ENCODE results near the gene UBR3.

Gene UBR3

DNA sequence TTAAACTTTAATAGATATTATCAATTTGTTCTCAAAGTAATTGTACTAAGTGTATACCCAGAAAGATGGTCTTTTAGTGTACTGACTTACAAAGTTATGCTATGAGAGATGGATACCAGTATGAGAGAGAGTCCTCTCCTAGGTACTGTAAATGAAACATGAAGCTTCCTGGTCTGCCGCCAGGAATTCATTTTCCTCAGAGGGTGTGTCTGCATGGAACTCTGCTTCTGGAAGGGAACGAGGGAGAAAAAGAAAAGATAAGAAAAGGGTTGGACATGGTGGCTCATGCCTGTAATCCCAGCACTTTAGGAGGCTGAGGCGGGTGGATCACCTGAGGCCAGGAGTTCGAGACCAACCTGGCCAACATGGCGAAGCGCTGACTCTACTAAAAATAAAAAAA, 30.8 kb upstream of the UBR3 start:
- TF ChIP-seq ZFX (IDR thresholded peaks at IDR 0.05) = no peak
- TF ChIP-seq, protein P1, sequence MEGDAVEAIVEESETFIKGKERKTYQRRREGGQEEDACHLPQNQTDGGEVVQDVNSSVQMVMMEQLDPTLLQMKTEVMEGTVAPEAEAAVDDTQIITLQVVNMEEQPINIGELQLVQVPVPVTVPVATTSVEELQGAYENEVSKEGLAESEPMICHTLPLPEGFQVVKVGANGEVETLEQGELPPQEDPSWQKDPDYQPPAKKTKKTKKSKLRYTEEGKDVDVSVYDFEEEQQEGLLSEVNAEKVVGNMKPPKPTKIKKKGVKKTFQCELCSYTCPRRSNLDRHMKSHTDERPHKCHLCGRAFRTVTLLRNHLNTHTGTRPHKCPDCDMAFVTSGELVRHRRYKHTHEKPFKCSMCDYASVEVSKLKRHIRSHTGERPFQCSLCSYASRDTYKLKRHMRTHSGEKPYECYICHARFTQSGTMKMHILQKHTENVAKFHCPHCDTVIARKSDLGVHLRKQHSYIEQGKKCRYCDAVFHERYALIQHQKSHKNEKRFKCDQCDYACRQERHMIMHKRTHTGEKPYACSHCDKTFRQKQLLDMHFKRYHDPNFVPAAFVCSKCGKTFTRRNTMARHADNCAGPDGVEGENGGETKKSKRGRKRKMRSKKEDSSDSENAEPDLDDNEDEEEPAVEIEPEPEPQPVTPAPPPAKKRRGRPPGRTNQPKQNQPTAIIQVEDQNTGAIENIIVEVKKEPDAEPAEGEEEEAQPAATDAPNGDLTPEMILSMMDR (conservative IDR thresholded peaks at IDR 0.05) = no peak
- H3K27ac ChIP-seq = no peak overlapping the region

DNA sequence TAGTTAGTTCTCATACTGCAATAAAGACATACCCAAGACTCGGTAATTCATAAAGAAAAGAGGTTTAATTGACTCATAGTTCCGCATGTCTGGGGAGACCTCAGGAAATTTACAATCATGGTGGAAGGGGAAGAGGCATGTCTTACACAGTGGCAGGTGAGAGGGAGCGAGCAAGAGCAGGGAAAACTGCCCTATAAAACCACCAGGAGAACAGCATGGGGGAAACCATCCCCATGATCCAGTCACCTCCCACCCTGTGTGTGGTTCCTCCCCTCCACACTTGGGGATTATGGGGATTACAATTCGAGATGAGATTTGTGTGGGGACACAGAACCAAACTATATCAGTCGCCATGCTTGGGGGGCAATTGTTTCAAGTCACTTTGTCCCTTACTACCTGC, 29.7 kb upstream of the UBR3 start:
- TF ChIP-seq, protein P1 (conservative IDR thresholded peaks at IDR 0.05) = no peak
- no peak for TF ChIP-seq ZFX (IDR thresholded peaks at IDR 0.05)
- H3K27ac ChIP-seq = no peak overlapping the region

DNA sequence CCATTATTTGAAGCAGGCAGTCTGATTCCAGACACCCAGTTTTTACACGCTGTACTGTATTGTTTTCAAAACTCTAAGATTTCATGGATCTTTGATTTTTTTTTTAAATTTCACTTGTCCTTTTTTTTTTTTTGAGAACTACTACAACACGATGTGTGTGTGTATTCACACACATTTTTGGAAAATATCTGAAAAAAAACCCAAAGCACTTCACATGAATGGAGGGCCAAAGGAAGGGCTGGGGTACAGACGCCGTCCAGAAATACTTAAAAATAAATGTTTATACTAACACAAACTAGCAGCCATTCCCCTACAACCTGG, 28.9 kb upstream of the UBR3 start:
- TF ChIP-seq, protein P1 (conservative IDR thresholded peaks at IDR 0.05) = no peak
- TF ChIP-seq ZFX (IDR thresholded peaks at IDR 0.05) = no peak
- peak overlapping the region; percentile 85 for H3K27ac ChIP-seq

DNA sequence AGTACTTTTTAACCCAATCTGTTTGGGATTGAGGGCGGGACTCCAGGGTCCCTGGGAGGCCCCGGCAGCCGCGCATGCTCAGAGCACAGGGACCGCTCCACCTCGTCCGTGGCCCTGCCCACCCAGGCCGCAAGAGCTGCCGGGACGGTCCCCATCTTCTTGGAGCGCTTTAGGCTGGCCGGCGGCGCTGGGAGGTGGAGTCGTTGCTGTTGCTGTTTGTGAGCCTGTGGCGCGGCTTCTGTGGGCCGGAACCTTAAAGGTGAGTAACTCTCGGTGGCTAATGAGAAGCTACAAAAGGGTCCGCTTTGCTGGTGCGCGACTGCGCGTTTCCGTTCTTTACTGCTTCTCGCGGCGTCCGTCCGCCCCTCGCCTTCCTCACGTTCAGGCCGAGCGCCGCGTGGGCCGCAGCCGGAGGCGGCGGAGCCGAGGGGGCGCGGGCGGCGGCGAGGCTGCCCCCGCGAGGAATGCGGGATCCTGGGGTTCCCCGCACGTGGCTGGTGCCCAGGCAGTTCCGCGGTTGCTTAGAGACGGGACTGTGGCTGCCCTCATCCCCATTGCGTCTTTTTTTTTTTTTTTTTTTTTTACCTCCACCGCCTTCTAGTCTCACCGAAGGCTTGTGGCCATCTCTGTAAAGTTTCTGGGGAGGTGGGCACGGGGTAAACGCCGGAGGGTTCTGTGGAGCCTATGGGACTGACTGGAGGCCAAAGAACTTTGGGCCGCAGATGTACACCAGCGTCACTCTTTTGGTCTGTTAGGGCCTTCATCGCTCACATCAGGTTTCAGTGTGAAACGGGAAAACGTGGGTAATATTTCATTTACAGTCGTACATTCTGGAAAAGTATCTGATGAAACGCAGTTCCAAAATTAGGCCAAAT, 28.3 kb upstream of the UBR3 start, which contains the start of gene SSB:
TSS of gene SSB (plus strand) at position 154 of the 875 bp plus-strand sequence. CDS start 2,090 bp downstream, outside the sequence.
- TF ChIP-seq, protein P1 (conservative IDR thresholded peaks at IDR 0.05) = no peak
- peak; percentile 86 for TF ChIP-seq ZFX (IDR thresholded peaks at IDR 0.05)
- peak within 1 kb of the TSS; percentile 85 for H3K27ac ChIP-seq

DNA sequence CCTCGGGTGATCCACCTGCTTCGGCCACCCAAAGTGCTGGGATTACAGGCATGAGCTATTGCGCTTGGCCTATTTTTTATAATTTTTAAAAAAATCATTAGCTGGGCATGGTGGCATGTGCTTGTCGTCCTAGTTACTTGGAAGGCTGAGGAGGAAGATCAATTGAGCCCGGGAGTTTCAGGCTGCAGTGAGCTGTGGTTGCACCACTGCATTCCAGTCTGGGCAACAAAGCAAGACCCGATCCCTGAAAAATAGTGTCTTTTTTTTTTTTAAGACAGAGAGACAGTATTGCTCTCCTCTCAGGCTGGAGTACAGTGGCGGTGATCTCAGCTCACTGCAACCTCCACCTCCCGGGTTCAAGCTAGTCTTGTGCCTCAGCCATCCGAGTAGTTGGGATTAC, 23.8 kb upstream of the UBR3 start:
- TF ChIP-seq, protein P1 (conservative IDR thresholded peaks at IDR 0.05) = no peak
- no peak for TF ChIP-seq ZFX (IDR thresholded peaks at IDR 0.05)
- no peak overlapping the region for H3K27ac ChIP-seq

DNA sequence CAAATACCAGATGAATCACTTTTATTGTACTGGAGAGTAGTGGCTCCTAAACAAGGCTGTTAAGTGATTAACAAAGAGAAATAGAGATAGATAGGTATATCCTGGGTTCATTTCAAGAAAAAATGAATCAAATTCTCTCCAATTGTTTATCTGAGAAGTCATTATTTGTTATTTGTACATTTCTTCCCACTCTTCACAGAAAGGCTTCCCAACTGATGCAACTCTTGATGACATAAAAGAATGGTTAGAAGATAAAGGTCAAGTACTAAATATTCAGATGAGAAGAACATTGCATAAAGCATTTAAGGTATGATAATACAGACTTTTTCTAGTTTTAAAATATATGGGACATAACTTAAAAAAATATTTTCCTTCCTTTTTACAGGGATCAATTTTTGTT, 20.7 kb upstream of the UBR3 start:
- H3K27ac ChIP-seq = no peak overlapping the region
- no peak for TF ChIP-seq ZFX (IDR thresholded peaks at IDR 0.05)
- TF ChIP-seq, protein P1 (conservative IDR thresholded peaks at IDR 0.05) = no peak

DNA sequence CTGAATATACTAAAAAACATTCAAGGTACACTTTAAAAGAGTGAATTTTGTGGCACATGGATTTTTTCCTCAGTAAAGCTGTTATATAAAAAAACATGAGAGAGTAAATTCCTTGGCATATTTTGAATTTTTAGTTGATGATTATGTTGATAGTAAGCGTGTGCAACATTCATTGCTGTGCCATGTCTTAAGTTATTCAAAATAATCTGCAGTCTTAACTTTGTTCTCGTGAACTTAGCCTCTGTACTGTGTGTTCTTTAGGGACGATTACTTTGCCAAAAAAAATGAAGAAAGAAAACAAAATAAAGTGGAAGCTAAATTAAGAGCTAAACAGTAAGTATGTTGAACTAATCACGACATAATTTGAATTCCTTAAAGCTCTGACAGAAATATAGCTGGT, 19.0 kb upstream of the UBR3 start:
- TF ChIP-seq, protein P1 (conservative IDR thresholded peaks at IDR 0.05) = no peak
- TF ChIP-seq ZFX (IDR thresholded peaks at IDR 0.05) = no peak
- no peak overlapping the region for H3K27ac ChIP-seq

Data from C4-2B (cell line).